GM19351 (cell line): Measurements from ENCODE around the gene HOXC10.

Experiments
- ATAC-seq: cut with Tn5 transposase; IDR thresholded peaks from one replicate; pipeline ENCODE4 v1.9.1; 2021; ENCODE audit warnings: mild to moderate bottlenecking, moderate library complexity; ENCODE audit not compliant: unreplicated experiment

The HOXC10 gene

DNA sequence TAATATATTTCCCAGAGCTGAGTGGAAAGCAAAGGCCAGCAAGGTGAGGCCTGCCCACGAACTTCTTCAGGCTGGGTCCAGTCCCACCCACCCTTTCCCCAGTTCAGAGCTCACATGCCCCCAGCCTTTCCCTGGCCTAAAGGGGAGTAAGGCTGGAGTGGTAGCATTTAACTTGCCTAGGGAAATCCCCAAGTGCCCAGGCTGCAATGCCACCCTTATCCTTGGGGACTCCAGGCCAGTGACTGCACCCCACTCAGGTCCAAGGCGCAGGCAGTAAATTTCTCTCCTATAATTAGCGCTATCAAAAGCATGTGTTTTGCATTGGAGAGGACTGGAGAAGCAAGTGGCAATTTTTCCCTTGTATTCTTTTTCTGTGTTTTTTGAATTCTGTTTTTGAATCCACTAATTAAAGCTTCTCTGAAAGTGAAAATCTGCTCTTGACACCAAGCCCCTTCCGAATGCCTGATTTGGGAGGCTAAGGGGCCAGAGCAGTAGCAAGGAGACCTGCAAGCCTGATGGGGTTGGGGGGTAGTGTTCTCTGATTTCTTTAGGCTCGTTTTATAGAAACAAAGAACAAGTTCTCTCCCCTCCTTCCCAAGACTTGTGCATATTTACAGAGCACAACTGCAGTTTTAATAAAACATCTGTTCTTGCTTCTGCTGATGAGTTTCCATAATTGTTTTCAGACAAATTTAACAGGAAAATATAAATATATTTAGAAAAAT lies 39.8 kb downstream of the HOXC10 start:
- no peak for ATAC-seq

DNA sequence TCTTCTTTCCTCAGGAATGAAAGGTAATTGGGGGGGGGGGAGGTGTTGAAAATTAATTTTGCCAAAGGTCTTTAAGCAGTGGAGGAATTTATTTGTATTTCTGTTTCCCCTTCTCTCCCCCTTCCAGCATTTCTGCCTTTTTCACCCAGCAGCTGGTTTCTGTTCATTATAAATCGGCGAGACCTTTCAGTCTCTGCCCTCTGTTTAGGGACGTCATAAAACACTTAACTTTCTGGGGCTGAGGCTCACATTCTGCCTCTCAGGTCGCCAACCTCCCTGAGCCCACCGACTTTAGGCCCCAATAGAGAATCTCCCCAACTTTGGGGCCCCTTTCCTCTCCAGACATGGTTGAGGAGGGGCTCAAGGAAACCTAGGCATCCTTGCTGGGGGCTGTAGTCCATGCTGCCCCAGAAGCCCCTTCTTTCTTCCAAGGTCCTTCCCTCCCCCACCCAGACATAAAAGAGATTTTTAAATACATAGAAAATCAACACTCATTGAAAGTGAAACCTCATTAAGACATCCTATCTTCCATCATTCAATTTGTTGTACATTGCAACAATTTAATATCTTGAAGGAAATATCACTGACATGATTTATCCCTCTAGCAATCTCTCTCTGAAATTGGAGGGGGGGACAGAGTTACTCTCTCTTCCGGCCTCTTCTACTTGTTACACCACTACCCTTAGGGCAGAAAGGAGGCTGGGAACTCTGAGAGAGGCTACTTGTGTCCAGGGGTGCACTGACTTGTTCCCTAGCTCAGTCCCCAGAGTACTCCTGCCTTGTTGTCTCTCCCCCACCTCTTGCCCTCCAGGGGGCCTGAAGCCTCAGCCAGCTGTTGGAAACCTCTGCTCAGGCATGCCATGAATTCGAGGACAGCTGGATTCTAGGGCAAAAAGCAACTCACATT lies 40.8 kb downstream of the HOXC10 start:
- ATAC-seq = no peak

DNA sequence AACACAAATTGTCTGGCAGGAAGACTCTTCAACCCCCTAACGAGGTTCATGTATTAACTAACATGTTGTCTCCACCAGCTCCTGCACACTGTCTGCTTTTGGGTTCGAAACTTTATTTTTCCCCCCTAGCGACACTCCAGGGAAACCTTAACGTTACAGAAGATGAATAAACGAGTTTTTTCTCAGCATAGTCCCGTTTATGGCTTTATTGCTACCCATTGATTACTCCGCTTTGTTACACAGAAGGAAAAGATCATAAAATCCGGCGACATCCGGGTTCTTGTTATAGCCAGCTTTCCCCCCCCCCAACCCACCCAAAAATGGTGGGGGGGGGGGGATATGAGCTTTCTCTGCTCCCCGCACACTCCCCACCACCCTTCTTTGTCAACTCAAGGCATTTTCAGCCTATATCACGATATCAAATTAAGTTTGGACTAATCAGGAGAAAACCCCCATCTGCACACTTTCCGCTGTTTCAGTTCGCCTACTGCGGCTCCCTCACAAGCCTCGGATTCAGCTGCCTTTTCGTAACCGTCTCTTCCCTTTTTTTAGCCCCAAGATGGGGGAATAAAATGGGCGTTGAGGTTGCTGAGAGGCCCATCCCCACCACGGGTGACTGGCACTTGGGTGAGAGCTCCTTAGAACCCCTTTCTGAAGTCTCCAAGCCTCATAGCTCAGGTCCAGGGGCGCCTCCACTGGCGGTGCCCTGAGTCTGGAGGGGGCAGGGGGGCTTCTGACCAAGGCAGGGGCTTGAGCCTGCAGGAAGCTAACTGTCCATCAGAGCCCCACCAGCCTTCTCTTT lies 41.9 kb downstream of the HOXC10 start:
- ATAC-seq = no peak

DNA sequence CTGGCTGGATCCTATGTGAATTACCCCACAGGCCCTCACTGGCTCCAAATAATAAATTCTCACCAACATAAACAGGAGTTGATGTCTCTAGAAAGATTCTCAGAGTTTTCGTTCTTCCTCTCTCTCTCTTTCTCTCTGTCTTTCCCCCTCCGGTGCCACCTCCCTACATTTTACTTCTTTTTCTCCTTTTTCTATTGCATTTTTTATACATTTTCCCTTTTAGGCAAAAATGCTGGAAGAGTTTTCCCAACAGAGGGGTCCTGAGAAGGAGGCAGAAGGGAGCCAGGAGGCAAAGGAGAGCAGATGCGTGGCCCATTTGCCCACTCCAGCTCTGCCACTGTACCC lies 42.5 kb downstream of the HOXC10 start:
- no peak for ATAC-seq

DNA sequence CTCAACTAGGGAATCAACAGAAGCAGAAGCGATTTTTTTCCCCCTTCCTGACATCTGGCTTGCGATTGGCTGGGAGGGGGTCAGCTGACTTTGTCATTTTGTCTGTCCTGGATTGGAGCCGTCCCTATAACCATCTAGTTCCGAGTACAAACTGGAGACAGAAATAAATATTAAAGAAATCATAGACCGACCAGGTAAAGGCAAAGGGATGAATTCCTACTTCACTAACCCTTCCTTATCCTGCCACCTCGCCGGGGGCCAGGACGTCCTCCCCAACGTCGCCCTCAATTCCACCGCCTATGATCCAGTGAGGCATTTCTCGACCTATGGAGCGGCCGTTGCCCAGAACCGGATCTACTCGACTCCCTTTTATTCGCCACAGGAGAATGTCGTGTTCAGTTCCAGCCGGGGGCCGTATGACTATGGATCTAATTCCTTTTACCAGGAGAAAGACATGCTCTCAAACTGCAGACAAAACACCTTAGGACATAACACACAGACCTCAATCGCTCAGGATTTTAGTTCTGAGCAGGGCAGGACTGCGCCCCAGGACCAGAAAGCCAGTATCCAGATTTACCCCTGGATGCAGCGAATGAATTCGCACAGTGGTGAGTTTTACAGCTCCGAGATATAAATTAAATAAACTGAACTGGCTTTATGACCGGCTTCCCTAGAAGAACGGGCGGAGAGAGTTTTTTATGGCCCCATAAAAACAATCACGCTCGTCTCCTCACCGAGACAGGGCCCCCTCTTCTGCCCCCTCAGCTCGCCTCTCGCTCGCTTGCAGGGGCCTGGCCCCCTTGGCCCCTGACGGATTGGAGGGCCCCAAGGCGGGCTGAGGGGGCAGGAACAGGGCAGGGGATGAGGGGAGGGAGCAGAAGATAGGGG lies 43.6 kb downstream of the HOXC10 start, which contains the start of gene HOXC6:
HOXC6 (plus strand) TSS at position 127 of the 888 bp plus-strand sequence; CDS start at position 209, 82 bp downstream.
- ATAC-seq = no peak

DNA sequence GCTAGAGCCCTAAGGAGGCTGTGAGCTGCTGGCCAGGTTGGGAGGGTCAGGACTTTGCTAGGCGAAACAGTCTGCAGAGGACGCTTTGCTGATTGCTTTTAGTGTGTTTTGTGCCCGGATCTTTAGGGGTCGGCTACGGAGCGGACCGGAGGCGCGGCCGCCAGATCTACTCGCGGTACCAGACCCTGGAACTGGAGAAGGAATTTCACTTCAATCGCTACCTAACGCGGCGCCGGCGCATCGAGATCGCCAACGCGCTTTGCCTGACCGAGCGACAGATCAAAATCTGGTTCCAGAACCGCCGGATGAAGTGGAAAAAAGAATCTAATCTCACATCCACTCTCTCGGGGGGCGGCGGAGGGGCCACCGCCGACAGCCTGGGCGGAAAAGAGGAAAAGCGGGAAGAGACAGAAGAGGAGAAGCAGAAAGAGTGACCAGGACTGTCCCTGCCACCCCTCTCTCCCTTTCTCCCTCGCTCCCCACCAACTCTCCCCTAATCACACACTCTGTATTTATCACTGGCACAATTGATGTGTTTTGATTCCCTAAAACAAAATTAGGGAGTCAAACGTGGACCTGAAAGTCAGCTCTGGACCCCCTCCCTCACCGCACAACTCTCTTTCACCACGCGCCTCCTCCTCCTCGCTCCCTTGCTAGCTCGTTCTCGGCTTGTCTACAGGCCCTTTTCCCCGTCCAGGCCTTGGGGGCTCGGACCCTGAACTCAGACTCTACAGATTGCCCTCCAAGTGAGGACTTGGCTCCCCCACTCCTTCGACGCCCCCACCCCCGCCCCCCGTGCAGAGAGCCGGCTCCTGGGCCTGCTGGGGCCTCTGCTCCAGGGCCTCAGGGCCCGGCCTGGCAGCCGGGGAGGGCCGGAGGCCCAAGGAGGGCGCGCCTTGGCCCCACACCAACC lies 44.8 kb downstream of the HOXC10 start:
- no peak for ATAC-seq

DNA sequence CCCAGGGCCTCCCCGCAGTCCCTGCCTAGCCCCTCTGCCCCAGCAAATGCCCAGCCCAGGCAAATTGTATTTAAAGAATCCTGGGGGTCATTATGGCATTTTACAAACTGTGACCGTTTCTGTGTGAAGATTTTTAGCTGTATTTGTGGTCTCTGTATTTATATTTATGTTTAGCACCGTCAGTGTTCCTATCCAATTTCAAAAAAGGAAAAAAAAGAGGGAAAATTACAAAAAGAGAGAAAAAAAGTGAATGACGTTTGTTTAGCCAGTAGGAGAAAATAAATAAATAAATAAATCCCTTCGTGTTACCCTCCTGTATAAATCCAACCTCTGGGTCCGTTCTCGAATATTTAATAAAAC lies 45.5 kb downstream of the HOXC10 start:
- ATAC-seq = no peak

DNA sequence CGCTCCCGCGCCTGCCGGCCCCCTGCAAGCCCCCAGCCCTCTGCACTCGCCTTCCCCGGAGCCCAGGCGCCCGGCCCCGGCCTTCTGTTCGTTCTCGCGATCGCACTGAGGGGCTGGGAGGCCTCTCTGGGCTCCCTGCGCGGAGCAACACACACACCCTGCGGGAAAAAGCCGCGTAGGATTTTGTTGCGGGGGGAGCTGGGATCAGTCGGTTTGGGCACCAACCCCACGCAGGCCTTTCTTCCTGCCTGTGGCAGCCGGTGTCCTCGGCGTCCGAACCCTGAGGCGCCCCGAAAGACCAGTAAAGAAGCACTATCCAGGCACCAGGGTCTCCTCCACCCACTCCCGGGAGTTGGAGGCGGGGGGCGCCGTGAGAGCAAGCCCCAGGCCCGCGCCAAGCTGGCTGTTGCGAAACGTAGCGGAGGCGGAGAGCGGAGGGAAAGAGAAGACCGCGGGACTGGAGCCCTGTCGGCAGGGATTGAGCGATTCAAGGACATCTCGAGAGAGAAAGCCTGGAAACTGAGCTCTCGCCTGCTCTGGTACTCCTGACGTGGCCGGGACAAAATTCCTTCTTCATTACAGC lies 46.0 kb downstream of the HOXC10 start:
- ATAC-seq = no peak

DNA sequence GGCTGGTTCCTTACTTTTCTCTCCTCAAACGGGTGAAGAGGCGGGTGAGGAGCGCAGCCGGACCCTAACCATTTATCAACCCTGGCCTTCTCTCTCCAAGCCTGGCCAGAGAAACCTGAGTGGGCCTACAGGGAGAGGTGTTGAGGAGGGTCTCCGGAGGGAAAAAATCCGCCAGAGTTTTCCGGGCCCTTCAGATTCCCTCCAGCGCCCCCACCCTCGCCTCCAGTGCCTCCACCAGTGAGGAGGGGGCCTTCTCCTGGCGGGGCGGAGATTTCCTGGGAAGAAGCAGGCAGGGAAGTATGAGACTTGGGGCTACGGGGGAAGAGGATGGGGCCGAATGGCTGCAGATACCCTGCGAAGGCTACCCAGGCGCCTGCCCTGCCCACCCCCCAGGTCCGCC lies 46.5 kb downstream of the HOXC10 start:
- ATAC-seq = no peak

DNA sequence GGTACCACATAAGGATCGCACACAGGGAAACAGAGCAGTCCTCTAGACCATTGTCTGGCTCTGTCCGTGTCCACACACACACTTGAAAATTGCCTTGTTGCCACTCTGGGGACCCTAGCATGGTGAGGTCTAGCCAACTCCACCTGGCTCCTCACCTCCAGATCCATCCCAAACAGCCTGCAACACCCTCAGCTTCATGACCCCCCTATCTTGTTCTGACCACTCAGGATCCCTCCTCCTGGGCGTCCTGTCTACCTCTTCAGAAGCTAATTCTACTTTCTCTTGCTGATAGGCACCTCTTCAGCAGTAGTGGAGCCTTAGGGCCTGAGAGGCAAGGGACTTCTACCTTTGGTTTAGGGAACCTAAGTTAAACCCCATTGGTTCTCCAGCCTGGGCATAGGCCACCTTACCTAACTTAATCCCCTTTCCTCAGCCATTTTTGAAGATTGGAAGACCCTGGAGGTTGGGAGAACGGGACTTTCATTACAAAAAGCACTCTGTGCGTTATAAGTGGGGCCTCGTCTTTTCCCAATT lies 47.2 kb downstream of the HOXC10 start:
- ATAC-seq = no peak

DNA sequence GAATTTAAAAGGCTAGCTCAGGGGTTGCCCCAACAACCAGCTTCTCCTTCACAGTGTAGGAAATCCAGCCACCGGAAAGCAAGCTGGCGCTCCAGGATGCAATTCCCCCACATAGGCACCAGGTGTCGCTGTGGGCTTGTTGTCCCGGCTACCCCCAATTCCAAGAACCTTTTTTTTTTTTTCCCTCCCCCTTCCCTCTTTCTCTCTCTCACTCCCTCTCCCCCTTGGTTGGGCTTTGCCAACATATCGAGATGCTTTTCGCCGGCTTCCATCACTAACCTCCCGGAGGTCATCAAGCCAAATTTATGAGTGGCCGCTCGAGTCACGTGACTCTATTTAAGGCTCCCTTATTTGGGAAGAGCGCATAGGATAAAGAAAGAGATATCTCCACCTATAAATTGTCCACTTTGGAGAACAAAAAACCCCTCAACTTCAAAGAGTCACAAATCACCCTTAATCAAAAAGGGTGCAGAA lies 47.7 kb downstream of the HOXC10 start, which contains the start of gene HOXC5:
HOXC5 (plus strand) TSS at position 424 of the 474 bp plus-strand sequence. CDS start 73 bp downstream, outside the sequence.
- ATAC-seq = no peak

DNA sequence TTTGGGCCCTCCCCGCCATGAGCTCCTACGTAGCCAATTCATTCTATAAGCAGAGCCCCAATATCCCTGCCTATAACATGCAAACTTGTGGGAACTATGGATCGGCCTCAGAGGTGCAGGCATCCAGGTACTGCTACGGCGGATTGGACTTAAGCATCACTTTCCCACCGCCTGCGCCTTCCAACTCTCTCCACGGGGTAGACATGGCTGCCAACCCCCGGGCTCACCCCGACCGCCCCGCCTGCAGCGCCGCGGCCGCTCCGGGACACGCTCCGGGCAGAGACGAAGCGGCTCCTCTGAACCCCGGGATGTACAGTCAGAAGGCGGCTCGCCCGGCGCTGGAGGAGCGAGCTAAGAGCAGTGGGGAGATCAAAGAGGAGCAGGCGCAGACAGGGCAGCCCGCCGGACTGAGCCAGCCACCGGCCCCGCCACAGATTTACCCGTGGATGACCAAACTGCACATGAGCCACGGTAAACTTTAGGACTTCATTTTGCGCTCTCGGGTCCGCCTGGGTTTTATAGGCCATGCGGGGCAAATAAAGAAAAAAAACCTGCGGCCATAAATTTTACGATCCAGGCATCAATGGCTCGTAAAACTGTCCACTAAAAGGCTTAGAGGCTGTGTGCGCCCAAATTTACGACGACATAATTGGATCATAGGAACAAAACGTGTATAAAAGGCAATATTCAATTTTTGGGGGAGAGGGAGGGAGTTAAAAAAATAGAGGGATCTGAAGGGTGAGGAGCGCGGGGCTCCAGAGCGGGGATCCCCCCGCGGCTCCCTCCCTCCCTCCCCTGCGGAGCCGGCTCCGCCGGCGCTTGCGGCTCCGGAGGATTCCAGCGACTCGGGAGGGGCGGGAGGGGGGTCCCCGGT lies 48.4 kb downstream of the HOXC10 start:
- ATAC-seq = no peak

DNA sequence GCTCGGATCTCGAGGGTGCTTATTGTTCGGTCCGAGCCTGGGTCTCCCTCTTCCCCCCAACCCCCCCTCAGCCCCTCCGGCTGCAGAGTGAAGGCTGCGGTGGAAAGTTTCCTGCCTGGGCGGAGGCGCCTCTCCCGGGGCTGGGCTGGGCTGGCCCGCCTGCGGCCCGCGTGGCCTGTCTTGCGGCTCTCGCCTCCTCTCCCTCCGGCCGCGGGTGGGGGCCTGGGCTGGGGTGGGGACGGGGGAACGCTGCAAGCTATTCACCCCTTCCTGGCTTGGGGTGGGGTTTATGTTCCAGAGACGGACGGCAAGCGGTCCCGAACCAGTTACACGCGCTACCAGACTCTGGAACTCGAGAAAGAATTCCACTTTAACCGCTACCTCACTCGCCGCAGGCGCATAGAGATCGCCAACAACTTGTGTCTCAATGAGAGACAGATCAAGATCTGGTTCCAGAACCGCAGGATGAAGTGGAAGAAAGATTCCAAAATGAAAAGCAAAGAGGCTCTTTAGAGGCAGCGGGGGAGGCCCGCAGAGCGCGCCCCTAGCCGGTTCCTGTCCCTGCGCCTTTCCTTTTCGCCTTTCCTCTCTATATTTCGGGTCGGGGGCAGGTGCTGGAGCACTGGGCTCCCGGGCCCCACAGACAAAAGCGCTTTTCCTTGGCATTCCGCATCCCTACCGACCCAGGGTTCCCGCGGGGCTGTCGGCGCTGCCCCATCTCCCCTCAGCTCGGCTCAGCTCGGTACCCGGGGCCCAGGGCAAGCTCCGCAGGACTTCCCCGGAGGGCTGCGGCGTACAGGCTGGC lies 49.2 kb downstream of the HOXC10 start:
- ATAC-seq = no peak

DNA sequence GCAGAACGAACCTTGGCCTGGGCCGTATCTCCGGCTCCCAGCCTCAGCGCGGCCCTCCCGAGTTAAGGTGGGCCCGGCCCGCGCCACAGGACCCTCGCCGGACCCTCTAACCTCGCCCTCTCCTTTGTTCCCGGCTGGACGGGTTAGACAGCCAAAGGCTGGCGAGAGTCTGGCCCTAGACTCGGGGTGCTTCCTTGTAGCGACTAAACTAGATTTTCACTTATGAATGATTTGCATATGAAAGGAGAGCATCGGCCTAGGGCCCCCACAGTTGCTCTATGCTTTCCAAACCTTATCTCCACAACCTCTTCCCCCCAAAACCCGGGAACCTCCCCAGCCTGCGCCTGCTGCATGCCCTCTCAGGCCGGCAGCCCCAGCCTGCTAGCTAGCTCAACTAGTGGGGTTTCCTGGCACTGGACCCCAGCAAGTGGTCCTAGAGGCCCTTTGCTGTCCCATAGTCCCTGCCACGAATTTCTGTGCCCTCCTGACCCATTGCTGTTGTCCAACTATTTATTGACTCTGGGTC lies 49.9 kb downstream of the HOXC10 start:
- no peak for ATAC-seq

DNA sequence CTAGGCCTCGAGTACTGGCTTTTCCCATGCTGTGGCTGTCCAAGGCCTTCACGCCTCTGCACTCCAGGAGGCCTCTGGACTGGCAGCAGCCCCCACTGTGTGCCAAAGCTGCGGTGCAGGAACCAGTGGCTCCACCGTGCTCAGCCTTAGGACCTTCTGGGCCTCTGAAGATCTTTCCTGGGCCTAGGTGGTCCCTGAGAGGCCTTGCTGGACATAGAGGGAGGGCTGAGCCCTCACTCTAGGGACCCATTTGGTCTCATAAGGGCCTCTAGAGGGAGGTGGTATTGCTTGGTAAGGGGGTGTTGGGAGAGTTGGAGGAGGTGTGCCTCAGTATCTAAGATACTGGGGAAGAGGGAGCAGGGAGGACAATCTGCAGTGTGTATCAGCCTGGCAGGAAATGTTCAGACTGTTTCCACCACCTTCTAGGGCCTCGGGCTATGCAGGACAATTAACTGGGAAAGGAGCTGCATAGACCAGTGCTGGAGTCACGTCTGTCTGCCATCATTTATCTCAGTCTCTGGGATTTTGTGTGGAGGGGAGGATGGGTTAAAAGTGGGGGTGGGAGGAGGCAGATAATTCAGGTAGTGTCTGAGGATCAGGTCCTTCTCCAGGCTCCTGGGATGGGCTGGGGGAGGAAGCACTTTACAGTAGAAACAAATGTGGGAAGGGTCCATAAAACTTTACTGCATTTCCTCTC lies 50.8 kb downstream of the HOXC10 start:
- ATAC-seq = no peak
